Liver (tissue), 9 donors: ENCODE measurements around the gene MYO3B. TPM values are rescaled to one million over a fixed set of nuclear protein-coding genes. Genes with fewer than 3 reads are reported as not detected.

Experiments
- DNase-seq: peaks from one replicate; pipeline ENCODE4 v3.0.0-alpha.2; 2017; ENCODE audit warnings: low spot score
- H3K27ac ChIP-seq, 2 donors: one replicate each; pipeline ENCODE4 v1.7.0; 2013; ENCODE audit warnings: inconsistent platforms in 2 of 2, low read length in 2 of 2, control low read depth in 1 of 2, low read depth in 1 of 2, mild to moderate bottlenecking in 1 of 2
- H3K27me3 ChIP-seq, 4 donors: one replicate each; pipeline versions ENCODE4 v1.6.1 to v1.7.0; 2013; ENCODE audit warnings: low read length in 3 of 4, inconsistent platforms in 1 of 4, mild to moderate bottlenecking in 1 of 4, moderate library complexity in 1 of 4; ENCODE audit not compliant: control insufficient read depth in 4 of 4, insufficient read depth in 4 of 4
- H3K36me3 ChIP-seq, 4 donors: one replicate each; pipeline versions ENCODE4 v1.6.1 to v1.7.0; 2013; ENCODE audit warnings: low read length in 3 of 4, mild to moderate bottlenecking in 3 of 4, low read depth in 1 of 4, moderate library complexity in 1 of 4; ENCODE audit not compliant: control insufficient read depth in 4 of 4, insufficient read depth in 3 of 4
- H3K4me1 ChIP-seq, 4 donors: one replicate each; pipeline versions ENCODE4 v1.6.1 to v1.7.0; 2013; ENCODE audit warnings: low read length in 3 of 4, mild to moderate bottlenecking in 3 of 4, moderate library complexity in 1 of 4; ENCODE audit not compliant: control insufficient read depth in 4 of 4, insufficient read depth in 4 of 4
- H3K4me3 ChIP-seq, 3 donors: one replicate each; pipeline versions ENCODE4 v1.6.1 to v1.7.0; 2013; ENCODE audit warnings: low read length in 3 of 3, control low read depth in 1 of 3, low read depth in 1 of 3, mild to moderate bottlenecking in 1 of 3
- H3K9ac ChIP-seq, 2 donors: one replicate each; pipeline ENCODE4 v1.7.0; 2013; ENCODE audit warnings: low read length in 2 of 2, mild to moderate bottlenecking in 2 of 2, moderate library complexity in 2 of 2, control low read depth in 1 of 2, low read depth in 1 of 2
- H3K9me3 ChIP-seq, 4 donors: one replicate each; pipeline versions ENCODE4 v1.6.1 to v1.7.0; 2013; ENCODE audit warnings: low read length in 3 of 4; ENCODE audit not compliant: control insufficient read depth in 4 of 4
- EGR1 ChIP-seq, 2 donors: IDR thresholded peaks; 2 replicates each; pipeline ENCODE4 v1.6.1; 2016 to 2018; ENCODE audit warnings: antibody characterized with exemption in 2 of 2, low read depth in 2 of 2
- FOXA1 ChIP-seq: IDR thresholded peaks from 2 replicates; pipeline ENCODE4 v1.6.1; 2016; ENCODE audit warnings: antibody characterized with exemption
- FOXA2 ChIP-seq: IDR thresholded peaks from 2 replicates; pipeline ENCODE4 v1.6.1; 2016; ENCODE audit warnings: antibody characterized with exemption
- GABPA ChIP-seq, 2 donors: IDR thresholded peaks in 1 of 2; conservative IDR thresholded peaks in 1 of 2; 2 replicates each; pipeline ENCODE4 v1.6.1; 2016; ENCODE audit warnings: antibody characterized with exemption in 2 of 2, mild to moderate bottlenecking in 1 of 2, moderate library complexity in 1 of 2
- HNF4A ChIP-seq, 2 donors: conservative IDR thresholded peaks; 2 replicates each; pipeline ENCODE4 v1.6.1; 2016; ENCODE audit warnings: antibody characterized with exemption in 2 of 2, mild to moderate bottlenecking in 2 of 2
- HNF4G ChIP-seq: IDR thresholded peaks from 2 replicates; pipeline ENCODE4 v1.6.1; 2016; ENCODE audit warnings: antibody characterized with exemption
- JUND ChIP-seq, 2 donors: IDR thresholded peaks; 2 replicates each; pipeline ENCODE4 v1.6.1; 2016; ENCODE audit warnings: antibody characterized with exemption in 2 of 2
- NR2F2 ChIP-seq: IDR thresholded peaks from 2 replicates; pipeline ENCODE4 v1.6.1; 2016; ENCODE audit warnings: antibody characterized with exemption
- RAD21 ChIP-seq, 2 donors: IDR thresholded peaks; 2 replicates each; pipeline ENCODE4 v1.6.1; 2016; ENCODE audit warnings: antibody characterized with exemption in 2 of 2, mild to moderate bottlenecking in 2 of 2
- RXRA ChIP-seq, 2 donors: IDR thresholded peaks; 2 replicates each; pipeline ENCODE4 v1.6.1; 2017 to 2018; ENCODE audit warnings: antibody characterized with exemption in 2 of 2, mild to moderate bottlenecking in 1 of 2
- SP1 ChIP-seq: IDR thresholded peaks from 2 replicates; pipeline ENCODE4 v1.6.1; 2018; ENCODE audit warnings: antibody characterized with exemption, mild to moderate bottlenecking
- TAF1 ChIP-seq: conservative IDR thresholded peaks from 2 replicates; pipeline ENCODE4 v1.6.1; 2016; ENCODE audit warnings: antibody characterized with exemption, mild to moderate bottlenecking
- YY1 ChIP-seq: IDR thresholded peaks from 2 replicates; pipeline ENCODE4 v1.6.1; 2016; ENCODE audit warnings: antibody characterized with exemption, mild to moderate bottlenecking
- WGBS: extraction: QIAGEN DNeasy Blood & Tissue Kit; methylation state at CpG from one replicate; pipeline ENCODE4 v1.1.7; 2013; 5-methylcytosine and 5-hydroxymethylcytosine counted together
- polyA plus RNA-seq, 2 donors: library from polyadenylated mRNA; stranded (reverse) in 1 of 2; unstranded in 1 of 2; fragments of 200-250 nt in 1 of 2; fragments of >200 nt in 1 of 2; fragmentation: Nextera tagmentation in 1 of 2; extraction: Ambion mirVana in 1 of 2; gene quantifications; one replicate each; pipeline versions ENCODE4 v1.2.1 to v1.2.3, GENCODE V29; 2013 to 2015
- total RNA-seq, 2 donors: library from RNA; depleted of rRNA; stranded (reverse); fragments of >200 nt; gene quantifications; one replicate each; pipeline ENCODE4 v1.2.3, GENCODE V29; 2014
- TF ChIP-seq, protein P1 (sequence below): fragments of 150-350 bp; IDR thresholded peaks from 2 replicates; pipeline ENCODE4 v1.5.1; 2017; ENCODE audit warnings: improper control_type of control experiment, low read depth, low read length; ENCODE audit not compliant: missing input control
- TF ChIP-seq, protein P2 (sequence below): IDR thresholded peaks from 2 replicates; pipeline ENCODE4 v1.6.1; 2016; ENCODE audit warnings: antibody characterized with exemption
- TF ChIP-seq, protein P3 (sequence below): IDR thresholded peaks from 2 replicates; pipeline ENCODE4 v1.6.1; 2016; ENCODE audit warnings: antibody characterized with exemption
- TF ChIP-seq, protein P4 (sequence below): IDR thresholded peaks from 2 replicates; pipeline ENCODE4 v1.6.1; 2016; ENCODE audit warnings: antibody characterized with exemption
- TF ChIP-seq, protein P5 (sequence below): IDR thresholded peaks from 2 replicates; pipeline ENCODE4 v1.6.1; 2016; ENCODE audit warnings: antibody characterized with exemption, mild to moderate bottlenecking
- donor health status: healthy.
- donor health status: healthy.
- donor health status: healthy.
- donor health status: healthy.
- donor health status: healthy.

The MYO3B gene
- total and polyA plus RNA-seq, 4 donors, result under 0.01 to 0.05 TPM; not detected in 2

DNA sequence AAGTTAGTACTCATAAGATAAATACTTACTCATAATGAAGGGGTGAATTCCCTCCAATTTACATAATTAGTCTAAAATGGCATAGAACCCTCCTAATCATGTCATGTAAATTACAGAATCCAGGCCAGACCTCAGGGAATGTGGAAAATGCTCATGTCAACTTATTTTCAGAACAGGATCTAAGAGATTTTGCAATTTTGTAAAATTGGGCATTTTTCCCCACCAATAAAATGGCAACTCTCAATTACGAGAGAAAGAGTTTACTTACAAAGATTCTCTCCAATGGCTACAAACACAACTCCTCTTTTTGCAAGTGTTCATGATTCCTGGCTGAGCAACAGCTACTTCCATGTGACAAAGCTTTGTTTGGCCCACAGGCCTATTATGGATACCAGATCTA is 503.4 kb downstream of the MYO3B start:
- 75% methylated on average over 1 of the region's 1 CpG for WGBS
- TF ChIP-seq HNF4G (no peak), EGR1 (IDR thresholded peaks at IDR 0.05; ENCODE audit: low read depth in 2 of 2) (no peak), FOXA1 (no peak), RAD21 (IDR thresholded peaks at IDR 0.05) (no peak)
- TF ChIP-seq, protein P1, sequence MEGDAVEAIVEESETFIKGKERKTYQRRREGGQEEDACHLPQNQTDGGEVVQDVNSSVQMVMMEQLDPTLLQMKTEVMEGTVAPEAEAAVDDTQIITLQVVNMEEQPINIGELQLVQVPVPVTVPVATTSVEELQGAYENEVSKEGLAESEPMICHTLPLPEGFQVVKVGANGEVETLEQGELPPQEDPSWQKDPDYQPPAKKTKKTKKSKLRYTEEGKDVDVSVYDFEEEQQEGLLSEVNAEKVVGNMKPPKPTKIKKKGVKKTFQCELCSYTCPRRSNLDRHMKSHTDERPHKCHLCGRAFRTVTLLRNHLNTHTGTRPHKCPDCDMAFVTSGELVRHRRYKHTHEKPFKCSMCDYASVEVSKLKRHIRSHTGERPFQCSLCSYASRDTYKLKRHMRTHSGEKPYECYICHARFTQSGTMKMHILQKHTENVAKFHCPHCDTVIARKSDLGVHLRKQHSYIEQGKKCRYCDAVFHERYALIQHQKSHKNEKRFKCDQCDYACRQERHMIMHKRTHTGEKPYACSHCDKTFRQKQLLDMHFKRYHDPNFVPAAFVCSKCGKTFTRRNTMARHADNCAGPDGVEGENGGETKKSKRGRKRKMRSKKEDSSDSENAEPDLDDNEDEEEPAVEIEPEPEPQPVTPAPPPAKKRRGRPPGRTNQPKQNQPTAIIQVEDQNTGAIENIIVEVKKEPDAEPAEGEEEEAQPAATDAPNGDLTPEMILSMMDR, result no peak
- TF ChIP-seq, protein P2, sequence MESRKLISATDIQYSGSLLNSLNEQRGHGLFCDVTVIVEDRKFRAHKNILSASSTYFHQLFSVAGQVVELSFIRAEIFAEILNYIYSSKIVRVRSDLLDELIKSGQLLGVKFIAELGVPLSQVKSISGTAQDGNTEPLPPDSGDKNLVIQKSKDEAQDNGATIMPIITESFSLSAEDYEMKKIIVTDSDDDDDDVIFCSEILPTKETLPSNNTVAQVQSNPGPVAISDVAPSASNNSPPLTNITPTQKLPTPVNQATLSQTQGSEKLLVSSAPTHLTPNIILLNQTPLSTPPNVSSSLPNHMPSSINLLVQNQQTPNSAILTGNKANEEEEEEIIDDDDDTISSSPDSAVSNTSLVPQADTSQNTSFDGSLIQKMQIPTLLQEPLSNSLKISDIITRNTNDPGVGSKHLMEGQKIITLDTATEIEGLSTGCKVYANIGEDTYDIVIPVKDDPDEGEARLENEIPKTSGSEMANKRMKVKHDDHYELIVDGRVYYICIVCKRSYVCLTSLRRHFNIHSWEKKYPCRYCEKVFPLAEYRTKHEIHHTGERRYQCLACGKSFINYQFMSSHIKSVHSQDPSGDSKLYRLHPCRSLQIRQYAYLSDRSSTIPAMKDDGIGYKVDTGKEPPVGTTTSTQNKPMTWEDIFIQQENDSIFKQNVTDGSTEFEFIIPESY, result no peak
- DNase-seq, result no peak
- Histone ChIP-seq H3K36me3 (no peaks in the 10 kb centered on the region), H3K9me3 (no peaks in the 10 kb centered on the region), H3K4me1 (peaks cover 0 to 2% (median 0%) of the 10 kb centered on the region in 4 donors), H3K27me3 (no peaks in the 10 kb centered on the region), H3K27ac (no peak overlapping the region), H3K4me3 (no peak overlapping the region), H3K9ac (no peak overlapping the region)

DNA sequence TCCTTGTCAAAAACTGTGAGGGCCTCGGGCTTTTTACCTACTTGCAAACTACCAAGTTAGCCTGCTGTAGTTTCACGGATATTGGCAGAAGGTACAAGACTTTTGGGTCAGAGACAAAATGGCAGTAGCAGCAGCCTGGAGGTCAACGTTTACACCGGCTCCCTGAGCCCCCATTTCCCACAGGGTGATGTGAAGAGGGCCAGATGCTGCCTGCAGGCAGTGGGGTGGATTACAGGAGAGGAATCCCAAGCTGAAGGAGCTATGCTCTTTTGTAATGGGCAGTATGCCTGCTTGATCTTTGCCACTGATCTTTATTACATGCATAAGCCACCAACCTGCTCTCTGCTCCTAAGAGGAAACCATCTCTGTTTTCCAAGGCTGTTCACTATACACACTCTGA is 507.6 kb downstream of the MYO3B start:
- Histone ChIP-seq H3K9ac (no peak overlapping the region), H3K4me1 (no peaks in the 10 kb centered on the region), H3K9me3 (no peaks in the 10 kb centered on the region), H3K27me3 (no peaks in the 10 kb centered on the region), H3K36me3 (no peaks in the 10 kb centered on the region), H3K4me3 (no peak overlapping the region), H3K27ac (no peak overlapping the region)
- no peak for DNase-seq
- TF ChIP-seq SP1, result no peak
- TF ChIP-seq, protein P3, sequence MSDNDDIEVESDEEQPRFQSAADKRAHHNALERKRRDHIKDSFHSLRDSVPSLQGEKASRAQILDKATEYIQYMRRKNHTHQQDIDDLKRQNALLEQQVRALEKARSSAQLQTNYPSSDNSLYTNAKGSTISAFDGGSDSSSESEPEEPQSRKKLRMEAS, result no peak
- no peak for TF ChIP-seq EGR1 (IDR thresholded peaks at IDR 0.05; ENCODE audit: low read depth in 2 of 2)
- TF ChIP-seq TAF1, result no peak
- TF ChIP-seq, protein P4, sequence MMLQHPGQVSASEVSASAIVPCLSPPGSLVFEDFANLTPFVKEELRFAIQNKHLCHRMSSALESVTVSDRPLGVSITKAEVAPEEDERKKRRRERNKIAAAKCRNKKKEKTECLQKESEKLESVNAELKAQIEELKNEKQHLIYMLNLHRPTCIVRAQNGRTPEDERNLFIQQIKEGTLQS, result no peak
- TF ChIP-seq, protein P1, result no peak
- TF ChIP-seq, protein P2, result no peak
- TF ChIP-seq YY1, result no peak
- TF ChIP-seq GABPA (IDR thresholded peaks at IDR 0.05 in 1 of 2, conservative IDR thresholded peaks at IDR 0.05 in 1 of 2), result no peak
- TF ChIP-seq, protein P5, sequence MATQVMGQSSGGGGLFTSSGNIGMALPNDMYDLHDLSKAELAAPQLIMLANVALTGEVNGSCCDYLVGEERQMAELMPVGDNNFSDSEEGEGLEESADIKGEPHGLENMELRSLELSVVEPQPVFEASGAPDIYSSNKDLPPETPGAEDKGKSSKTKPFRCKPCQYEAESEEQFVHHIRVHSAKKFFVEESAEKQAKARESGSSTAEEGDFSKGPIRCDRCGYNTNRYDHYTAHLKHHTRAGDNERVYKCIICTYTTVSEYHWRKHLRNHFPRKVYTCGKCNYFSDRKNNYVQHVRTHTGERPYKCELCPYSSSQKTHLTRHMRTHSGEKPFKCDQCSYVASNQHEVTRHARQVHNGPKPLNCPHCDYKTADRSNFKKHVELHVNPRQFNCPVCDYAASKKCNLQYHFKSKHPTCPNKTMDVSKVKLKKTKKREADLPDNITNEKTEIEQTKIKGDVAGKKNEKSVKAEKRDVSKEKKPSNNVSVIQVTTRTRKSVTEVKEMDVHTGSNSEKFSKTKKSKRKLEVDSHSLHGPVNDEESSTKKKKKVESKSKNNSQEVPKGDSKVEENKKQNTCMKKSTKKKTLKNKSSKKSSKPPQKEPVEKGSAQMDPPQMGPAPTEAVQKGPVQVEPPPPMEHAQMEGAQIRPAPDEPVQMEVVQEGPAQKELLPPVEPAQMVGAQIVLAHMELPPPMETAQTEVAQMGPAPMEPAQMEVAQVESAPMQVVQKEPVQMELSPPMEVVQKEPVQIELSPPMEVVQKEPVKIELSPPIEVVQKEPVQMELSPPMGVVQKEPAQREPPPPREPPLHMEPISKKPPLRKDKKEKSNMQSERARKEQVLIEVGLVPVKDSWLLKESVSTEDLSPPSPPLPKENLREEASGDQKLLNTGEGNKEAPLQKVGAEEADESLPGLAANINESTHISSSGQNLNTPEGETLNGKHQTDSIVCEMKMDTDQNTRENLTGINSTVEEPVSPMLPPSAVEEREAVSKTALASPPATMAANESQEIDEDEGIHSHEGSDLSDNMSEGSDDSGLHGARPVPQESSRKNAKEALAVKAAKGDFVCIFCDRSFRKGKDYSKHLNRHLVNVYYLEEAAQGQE, result no peak
- TF ChIP-seq RXRA (IDR thresholded peaks at IDR 0.05), result no peak
- no peak for TF ChIP-seq FOXA1
- TF ChIP-seq RAD21 (IDR thresholded peaks at IDR 0.05), result no peak
- no peak for TF ChIP-seq JUND (IDR thresholded peaks at IDR 0.05)
- no peak for TF ChIP-seq FOXA2
- TF ChIP-seq NR2F2, result no peak
- TF ChIP-seq HNF4G, result no peak
- TF ChIP-seq HNF4A (conservative IDR thresholded peaks at IDR 0.05), result no peak
- 59% methylated on average over 4 of the region's 4 CpGs for WGBS
